ENCODE data around the gene FAM83F.

The FAM83F gene

DNA sequence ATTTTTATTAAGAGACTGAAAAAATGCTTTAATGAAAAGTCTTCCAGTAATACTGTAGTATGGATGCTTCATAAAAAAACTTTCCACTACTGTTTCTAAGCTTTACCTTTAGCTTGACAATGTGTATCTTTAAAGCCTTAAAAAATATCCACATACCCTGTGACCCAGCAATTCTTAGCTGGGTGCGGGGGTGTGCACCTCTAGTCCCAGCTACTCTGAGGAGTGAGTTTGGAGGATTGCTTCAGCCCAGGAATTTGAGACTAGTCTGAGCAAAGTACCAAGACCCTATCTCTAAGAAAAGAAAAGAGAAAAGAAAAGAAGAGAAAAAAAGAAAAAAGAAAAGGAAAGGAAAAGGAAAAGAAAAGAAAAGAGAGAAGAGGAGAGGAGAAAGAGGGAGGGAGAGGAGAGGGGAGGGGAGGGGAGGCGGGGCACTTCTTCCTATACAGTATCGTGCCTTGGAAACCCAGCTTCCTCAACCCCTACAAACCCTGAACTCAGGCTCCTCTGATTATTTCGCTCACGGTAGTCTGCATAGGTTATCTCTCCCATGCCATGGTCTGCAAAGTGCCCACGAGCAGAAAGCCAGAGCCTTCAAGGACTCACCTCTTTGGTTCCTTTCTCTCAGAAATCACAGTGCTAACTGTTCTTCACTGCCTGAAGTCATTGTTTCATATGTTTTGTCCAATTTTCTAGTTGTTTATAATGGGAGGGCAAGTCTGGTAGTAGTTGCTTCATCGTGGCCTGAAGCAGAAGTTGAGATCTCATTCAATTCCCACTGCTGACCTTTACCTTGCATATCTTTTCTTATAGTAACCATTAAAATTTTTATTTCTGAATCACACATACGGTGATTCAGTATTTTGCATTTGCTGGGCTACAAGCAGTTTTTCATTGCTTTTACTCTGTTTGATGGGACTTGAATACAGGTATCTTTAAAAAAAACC is 82.2 kb downstream of the FAM83F start:
- no peak for DNase-seq

DNA sequence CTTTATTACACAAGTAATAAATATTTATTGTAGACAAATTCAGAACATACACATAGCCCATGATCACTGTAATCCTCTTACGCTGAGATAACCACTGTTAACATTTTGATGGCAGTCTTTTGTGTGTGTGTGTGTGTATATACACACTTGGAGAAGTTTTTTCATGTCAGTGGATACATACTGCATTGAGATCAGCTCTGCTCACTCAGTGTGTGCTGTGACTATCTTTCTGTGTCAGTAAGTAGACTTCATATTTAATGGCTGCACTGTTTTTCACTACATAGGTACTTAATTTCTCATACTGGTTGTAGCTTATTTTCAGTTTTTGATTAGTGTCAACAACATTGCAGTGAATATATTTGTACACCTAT is 82.9 kb downstream of the FAM83F start:
- no peak for DNase-seq

DNA sequence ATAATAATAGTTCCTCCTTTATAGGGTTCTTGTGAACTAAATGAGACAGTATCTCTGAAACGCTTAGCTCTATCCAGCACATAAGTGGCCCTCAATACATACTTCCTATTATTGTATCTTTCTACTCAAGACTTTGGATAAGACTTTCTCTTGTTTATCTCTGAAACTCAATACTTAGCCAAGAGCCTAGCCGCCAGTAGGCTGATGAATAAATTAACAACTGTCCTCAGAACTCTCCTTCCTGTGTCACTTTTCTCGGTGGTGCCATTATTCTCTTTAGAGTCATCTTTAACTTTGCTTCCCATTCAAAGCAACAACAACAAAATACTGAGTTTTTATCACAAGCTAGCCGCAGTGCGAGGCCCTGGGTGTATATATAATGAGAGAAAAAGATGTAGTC is 86.9 kb downstream of the FAM83F start:
- no peak for DNase-seq

DNA sequence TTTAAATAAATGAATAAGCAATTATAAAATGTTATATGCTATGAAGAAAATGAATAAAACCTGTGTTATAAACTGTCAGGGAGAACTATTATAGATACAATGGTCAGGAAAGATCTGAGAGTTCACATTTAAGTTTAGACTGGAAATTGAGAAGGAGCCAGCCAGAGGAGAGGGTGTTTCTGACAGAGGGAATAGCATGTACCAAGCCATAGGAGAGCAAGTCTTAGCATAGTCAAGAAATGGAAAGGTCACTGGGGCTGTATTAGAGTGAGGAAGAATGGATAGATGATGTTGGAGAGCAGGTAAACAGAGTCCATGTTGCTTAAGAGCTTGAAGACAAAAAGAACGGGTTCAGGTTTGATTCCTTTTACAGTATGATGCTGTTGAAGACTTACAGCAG is 87.4 kb downstream of the FAM83F start:
- DNase-seq, result no peak

DNA sequence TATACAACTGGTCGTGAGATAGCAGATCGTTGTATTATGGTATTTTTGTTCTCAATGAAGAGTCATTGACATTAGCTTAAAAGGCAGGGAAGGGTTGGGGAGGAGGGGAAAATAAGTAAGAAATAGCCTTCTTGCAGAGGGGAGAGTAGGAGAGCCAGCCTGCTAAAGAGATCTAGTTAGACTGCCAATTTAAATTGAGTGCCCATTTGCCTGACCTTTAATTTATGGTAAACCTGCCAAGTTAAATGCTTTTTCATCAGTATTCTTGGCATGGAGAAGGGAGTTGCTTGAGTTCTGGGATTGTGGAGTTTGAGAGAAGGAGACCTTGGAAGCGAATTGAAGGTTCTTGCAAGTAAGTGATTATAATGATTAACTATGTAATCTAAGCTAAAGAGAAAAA is 89.0 kb downstream of the FAM83F start:
- DNase-seq, result no peak

DNA sequence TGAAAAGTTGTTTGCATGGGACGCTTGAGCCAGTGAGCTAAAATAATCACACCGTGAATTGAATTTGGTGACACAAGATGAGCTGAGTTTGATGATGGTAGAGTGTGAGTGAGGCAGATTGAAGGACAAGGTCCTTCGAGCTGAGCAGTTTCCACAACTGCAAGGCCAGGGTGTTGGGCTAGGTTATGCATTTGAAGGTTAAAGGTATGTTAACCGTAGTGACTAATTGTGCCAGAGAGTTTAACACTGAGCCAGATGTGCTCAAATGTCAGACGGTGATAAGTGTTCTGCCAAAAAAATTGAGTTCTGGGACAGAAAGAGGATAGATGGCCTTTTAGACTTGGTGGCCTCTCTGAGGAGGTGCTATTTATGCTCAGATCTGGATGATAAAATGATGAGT is 89.5 kb downstream of the FAM83F start:
- DNase-seq, result no peak

DNA sequence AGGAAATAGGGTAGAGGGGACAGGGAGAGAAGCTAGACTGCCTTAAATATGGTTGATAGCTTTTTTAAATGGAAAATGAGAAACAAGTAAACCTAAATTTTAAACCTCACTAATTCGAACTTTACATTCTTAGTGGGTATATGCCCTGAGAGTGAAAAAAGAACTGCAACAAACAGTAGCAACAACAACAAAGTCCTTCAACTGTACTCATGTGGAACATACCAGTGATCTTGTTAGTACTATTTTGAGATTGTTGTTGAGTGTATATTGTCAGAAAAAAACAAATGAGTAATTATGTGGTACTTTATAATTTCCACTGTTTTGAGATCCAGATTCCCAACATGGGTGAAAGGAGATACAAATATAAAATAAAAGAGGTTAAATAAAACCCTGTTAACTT is 94.1 kb downstream of the FAM83F start:
- no peak for DNase-seq

All from CD4-positive, alpha-beta T cell treated with Interleukin-10 for 1 hour (primary cell).